Caco-2 (cell line): ENCODE data around the gene PDSS2. TPM values are rescaled to one million over a fixed set of nuclear protein-coding genes. Genes with fewer than 3 reads are reported as not detected.

Experiments used
- BruUV-seq: library from RNA; stranded (reverse); fragments of 400-500 nt; replicated peaks from 2 replicates; lab custom pipeline; 2021; lab: Mats Ljungman, UMichigan
- CTCF ChIA-PET: fragments of 300-600 bp; sonication (Branson Sonifier 250); formaldehyde crosslinking; loops from one replicate; lab custom pipeline; 2022; ENCODE audit warnings: antibody characterized with exemption; lab: Charles Lee
- POLR2A ChIA-PET: fragments of 300-600 bp; sonication (Branson Sonifier 250); formaldehyde crosslinking; loops from one replicate; lab custom pipeline; 2022; ENCODE audit warnings: antibody characterized with exemption; lab: Charles Lee
- DNase-seq, 2 experiments: peaks; one replicate each; pipeline versions ENCODE4 v3.0.0 to v3.0.0-alpha.2; 2020 to 2022
- H3K27me3 ChIP-seq: replicated peaks from 2 replicates; pipeline ENCODE4 v1.6.0; 2011; ENCODE audit warnings: low read length; ENCODE audit not compliant: control insufficient read depth, insufficient read depth
- H3K36me3 ChIP-seq: 2 replicates; pipeline ENCODE4 v1.5.1; 2011; ENCODE audit warnings: low read length; ENCODE audit not compliant: control insufficient read depth, insufficient read depth
- H3K4me1 ChIP-seq: fragments of 250-450 bp; sonication (Bioruptor Pico); 2 replicates; pipeline ENCODE4 v1.5.1; 2020; ENCODE audit warnings: mild to moderate bottlenecking
- H3K4me3 ChIP-seq: 2 replicates; pipeline ENCODE4 v1.5.1; 2011; ENCODE audit warnings: low read depth, mild to moderate bottlenecking, control low read depth, low read length
- H3K9me3 ChIP-seq: fragments of 250-450 bp; sonication (Bioruptor Pico); 2 replicates; pipeline ENCODE4 v1.5.1; 2020; ENCODE audit warnings: mild to moderate bottlenecking, moderate library complexity
- H3K27ac Mint-ChIP-seq: one replicate; pipeline ENCODE4 v1.8.0; 2022; ENCODE audit warnings: mixed read lengths; ENCODE audit not compliant: unreplicated experiment
- H3K27me3 Mint-ChIP-seq: one replicate; pipeline ENCODE4 v1.8.0; 2022; ENCODE audit warnings: mixed read lengths; ENCODE audit not compliant: insufficient read depth, unreplicated experiment
- H3K36me3 Mint-ChIP-seq: one replicate; pipeline ENCODE4 v1.8.0; 2022; ENCODE audit warnings: mild to moderate bottlenecking, mixed read lengths; ENCODE audit not compliant: insufficient read depth, unreplicated experiment
- H3K4me1 Mint-ChIP-seq: one replicate; pipeline ENCODE4 v1.8.0; 2022; ENCODE audit warnings: low read depth, mixed read lengths; ENCODE audit not compliant: unreplicated experiment
- H3K4me3 Mint-ChIP-seq: one replicate; pipeline ENCODE4 v1.8.0; 2022; ENCODE audit warnings: mild to moderate bottlenecking, moderate library complexity, mixed read lengths; ENCODE audit not compliant: unreplicated experiment
- H3K9me3 Mint-ChIP-seq: one replicate; pipeline ENCODE4 v1.8.0; 2022; ENCODE audit warnings: mixed read lengths; ENCODE audit not compliant: unreplicated experiment
- intact Hi-C: fragments of 100-400 bp; cut with micrococcal nuclease; formaldehyde crosslinking; loops from one replicate; pipeline ENCODE4 v1.10.0; 2022; ENCODE audit not compliant: unreplicated experiment
- total RNA-seq: library from RNA; stranded (reverse); gene quantifications from 2 replicates; pipeline ENCODE4 v1.2.3, GENCODE V29; 2022
- TF ChIP-seq, protein P1 (sequence below), 2 experiments: fragments of 200-600 bp in 1 of 2; IDR thresholded peaks; 1 replicate in 1 of 2; 2 replicates in 1 of 2; pipeline versions ENCODE4 v1.5.1 to v1.8.0; 2011 to 2022; ENCODE audit warnings: antibody characterized with exemption in 1 of 2, control low read depth in 1 of 2, inconsistent platforms in 1 of 2, low read depth in 1 of 2, low read length in 1 of 2, mild to moderate bottlenecking in 1 of 2, moderate library complexity in 1 of 2; ENCODE audit not compliant: insufficient read depth in 1 of 2, severe bottlenecking in 1 of 2, unreplicated experiment in 1 of 2

PDSS2 gene
- total RNA-seq, 1 experiment from 2014 or later: 10.3 TPM

DNA sequence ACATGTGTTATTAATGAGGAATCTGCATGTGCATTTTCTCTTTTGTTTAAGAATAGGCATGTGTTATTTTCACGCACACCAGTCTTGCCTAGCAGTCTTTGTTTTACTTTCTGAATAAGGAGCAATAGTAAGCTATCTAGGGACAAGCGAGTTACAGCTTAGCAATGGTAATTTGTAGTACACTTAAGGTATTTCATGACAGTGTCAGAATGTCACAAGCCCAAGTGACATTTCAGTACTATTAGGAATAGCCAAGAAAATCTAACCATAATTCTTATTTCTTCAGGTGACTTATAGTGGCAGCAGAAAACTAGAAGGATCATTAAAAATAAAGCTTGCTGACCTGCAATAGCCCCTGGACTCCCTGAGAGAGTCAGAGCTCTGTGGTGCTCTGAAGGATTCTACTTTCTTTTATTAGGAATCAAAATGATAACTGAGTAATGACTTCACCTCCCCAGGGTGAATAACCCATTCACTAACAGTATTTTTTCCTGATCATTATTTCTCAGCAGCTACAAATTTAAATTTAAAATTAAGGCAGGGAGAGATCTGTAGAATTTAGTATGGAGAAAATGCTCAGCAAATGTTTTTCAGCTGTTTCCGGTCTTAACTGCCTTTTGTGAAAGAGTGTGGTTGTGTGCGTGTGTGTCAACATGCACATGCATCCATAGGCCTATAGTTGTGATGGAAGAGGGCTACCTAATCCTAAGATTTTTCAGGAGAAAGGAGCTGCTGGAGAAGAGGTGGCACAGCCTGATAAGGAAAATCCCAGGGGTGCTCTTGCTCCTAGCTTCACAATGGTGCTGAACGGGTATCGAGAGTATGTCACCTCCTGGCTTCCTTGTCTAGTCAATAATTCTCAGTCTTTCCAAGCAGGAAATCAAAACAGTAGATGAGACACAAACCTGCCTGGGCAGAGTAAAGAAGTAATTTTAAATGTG is 254.0 kb downstream of the PDSS2 start:
- no peaks in the 10 kb centered on the region for H3K36me3 ChIP-seq
- no peaks in the 10 kb centered on the region; the same call in 1 of the 2 replicates for H3K4me1 ChIP-seq
- ChIA-PET CTCF (no interaction called here), POLR2A (no interaction called here)
- DNase-seq: no peak
- intact Hi-C loops: no loop called here
- H3K27me3 Mint-ChIP-seq: no peaks in the 10 kb centered on the region
- no peak overlapping the region for H3K4me3 ChIP-seq
- no peaks in the 10 kb centered on the region for H3K4me1 Mint-ChIP-seq
- H3K4me3 Mint-ChIP-seq: no peak overlapping the region
- H3K9me3 Mint-ChIP-seq: peaks cover 11% of the 10 kb centered on the region
- BruUV-seq: no TSS peak
- TF ChIP-seq, protein P1, sequence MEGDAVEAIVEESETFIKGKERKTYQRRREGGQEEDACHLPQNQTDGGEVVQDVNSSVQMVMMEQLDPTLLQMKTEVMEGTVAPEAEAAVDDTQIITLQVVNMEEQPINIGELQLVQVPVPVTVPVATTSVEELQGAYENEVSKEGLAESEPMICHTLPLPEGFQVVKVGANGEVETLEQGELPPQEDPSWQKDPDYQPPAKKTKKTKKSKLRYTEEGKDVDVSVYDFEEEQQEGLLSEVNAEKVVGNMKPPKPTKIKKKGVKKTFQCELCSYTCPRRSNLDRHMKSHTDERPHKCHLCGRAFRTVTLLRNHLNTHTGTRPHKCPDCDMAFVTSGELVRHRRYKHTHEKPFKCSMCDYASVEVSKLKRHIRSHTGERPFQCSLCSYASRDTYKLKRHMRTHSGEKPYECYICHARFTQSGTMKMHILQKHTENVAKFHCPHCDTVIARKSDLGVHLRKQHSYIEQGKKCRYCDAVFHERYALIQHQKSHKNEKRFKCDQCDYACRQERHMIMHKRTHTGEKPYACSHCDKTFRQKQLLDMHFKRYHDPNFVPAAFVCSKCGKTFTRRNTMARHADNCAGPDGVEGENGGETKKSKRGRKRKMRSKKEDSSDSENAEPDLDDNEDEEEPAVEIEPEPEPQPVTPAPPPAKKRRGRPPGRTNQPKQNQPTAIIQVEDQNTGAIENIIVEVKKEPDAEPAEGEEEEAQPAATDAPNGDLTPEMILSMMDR (IDR thresholded peaks at IDR 0.05; ENCODE audit: insufficient read depth in 1 of 2, low read depth in 1 of 2, low read length in 1 of 2, severe bottlenecking in 1 of 2, unreplicated experiment in 1 of 2): no peak
- no peaks in the 10 kb centered on the region for H3K27me3 ChIP-seq
- H3K27ac Mint-ChIP-seq: no peak overlapping the region
- no peaks in the 10 kb centered on the region for H3K9me3 ChIP-seq
- peaks cover 6% of the 10 kb centered on the region for H3K36me3 Mint-ChIP-seq

DNA sequence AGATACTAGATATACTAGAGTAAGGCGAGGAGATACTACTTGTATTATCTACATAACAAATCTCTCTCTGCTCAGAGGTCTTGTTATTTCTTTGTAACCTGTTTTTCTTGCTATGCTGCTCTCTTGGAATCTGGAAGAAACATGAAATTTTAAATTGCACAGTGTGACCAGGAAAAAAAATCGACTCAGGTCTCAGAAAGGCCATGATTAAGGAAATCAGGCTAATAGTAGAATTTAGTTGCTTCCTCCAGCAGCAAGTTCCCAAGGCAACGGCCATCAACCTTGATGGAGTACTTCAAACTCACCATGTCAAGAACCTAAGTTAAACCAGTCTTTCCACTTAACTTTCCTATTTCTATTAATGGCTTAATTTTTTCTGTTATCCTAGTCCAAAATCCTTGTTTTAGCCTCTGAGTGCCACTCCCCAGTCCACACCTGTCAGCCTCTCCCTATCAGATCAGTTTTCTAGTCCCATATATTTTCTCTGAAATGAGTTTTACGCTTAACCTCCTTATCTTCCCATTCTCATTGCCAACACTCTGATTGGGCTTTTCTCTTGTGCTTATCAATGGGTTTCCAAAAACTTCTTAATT is 256.4 kb downstream of the PDSS2 start:
- H3K4me1 Mint-ChIP-seq: no peaks in the 10 kb centered on the region
- no TSS peak for BruUV-seq
- intact Hi-C loops: no loop called here
- Histone ChIP-seq H3K4me1 (no peaks in the 10 kb centered on the region; the same call in 1 of the 2 replicates), H3K36me3 (no peaks in the 10 kb centered on the region), H3K27me3 (no peaks in the 10 kb centered on the region), H3K9me3 (no peaks in the 10 kb centered on the region), H3K4me3 (no peak overlapping the region)
- peaks cover 6% of the 10 kb centered on the region for H3K36me3 Mint-ChIP-seq
- no peak for DNase-seq
- H3K4me3 Mint-ChIP-seq: no peak overlapping the region
- H3K27ac Mint-ChIP-seq: no peak overlapping the region
- peaks cover 11% of the 10 kb centered on the region for H3K9me3 Mint-ChIP-seq
- H3K27me3 Mint-ChIP-seq: no peaks in the 10 kb centered on the region
- TF ChIP-seq, protein P1 (IDR thresholded peaks at IDR 0.05; ENCODE audit: insufficient read depth in 1 of 2, low read depth in 1 of 2, low read length in 1 of 2, severe bottlenecking in 1 of 2, unreplicated experiment in 1 of 2): no peak
- ChIA-PET POLR2A (no interaction called here), CTCF (interaction anchor here (0.6 kb wide), 1 partner anchor 17 kb away, joined by 3 read pairs; no protein-coding TSS in a partner anchor)

DNA sequence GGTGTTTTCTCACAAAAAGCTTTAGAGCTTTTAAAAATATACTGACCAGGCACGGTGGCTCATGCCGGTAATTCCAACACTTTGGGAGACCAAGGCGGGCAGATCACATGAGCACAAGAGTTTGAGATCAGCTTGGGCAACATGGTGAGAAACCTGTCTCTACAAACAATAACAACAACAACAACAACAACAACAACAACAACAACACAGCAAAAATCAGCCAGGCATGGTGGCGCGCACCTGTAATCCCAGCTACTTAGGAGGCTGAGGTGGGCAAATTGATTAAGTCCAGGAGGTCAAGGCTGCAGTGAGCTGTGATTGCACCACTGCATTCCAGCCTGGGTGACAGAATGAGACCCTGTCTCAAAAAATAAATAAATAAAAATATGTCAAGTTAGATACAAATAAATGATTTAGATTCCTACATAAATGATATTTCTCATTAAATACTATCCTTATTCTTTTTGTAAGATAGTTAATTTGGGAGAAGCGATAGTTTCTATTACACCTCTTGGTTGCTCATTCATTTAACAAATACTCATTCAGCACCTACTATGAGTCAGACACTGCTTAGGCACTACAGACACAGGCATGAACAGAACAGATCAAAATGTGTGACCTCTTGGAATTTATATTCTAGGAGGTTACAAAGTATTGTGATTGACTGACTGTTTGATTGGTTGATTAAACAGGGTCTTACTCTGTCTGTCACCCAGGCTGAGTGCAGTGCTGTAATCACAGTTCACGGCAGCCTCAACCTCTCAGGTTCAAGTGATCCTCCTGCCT is 260.5 kb downstream of the PDSS2 start:
- POLR2A ChIA-PET: no interaction called here
- CTCF ChIA-PET: interaction anchor here (1.2 kb wide), 1 partner anchor 13 kb away, joined by 4 read pairs; no protein-coding TSS in a partner anchor

More for the DNA sequence above, 260.5 kb downstream of the PDSS2 start:
- no peaks in the 10 kb centered on the region for H3K9me3 ChIP-seq
- DNase-seq: no peak
- TF ChIP-seq, protein P1 (IDR thresholded peaks at IDR 0.05; ENCODE audit: insufficient read depth in 1 of 2, low read depth in 1 of 2, low read length in 1 of 2, severe bottlenecking in 1 of 2, unreplicated experiment in 1 of 2): no peak
- no peaks in the 10 kb centered on the region for H3K36me3 ChIP-seq
- H3K27ac Mint-ChIP-seq: no peak overlapping the region
- H3K4me3 ChIP-seq: no peak overlapping the region
- H3K36me3 Mint-ChIP-seq: no peaks in the 10 kb centered on the region
- BruUV-seq: no TSS peak
- H3K27me3 ChIP-seq: no peaks in the 10 kb centered on the region
- H3K27me3 Mint-ChIP-seq: no peaks in the 10 kb centered on the region
- no peak overlapping the region for H3K4me3 Mint-ChIP-seq
- intact Hi-C loops: no loop called here
- no peaks in the 10 kb centered on the region for H3K9me3 Mint-ChIP-seq
- no peaks in the 10 kb centered on the region for H3K4me1 Mint-ChIP-seq
- no peaks in the 10 kb centered on the region; the same call in 1 of the 2 replicates for H3K4me1 ChIP-seq
